AG04450 (cell line): ENCODE results near the gene ENDOU. TPM values are rescaled to one million over a fixed set of nuclear protein-coding genes. Genes with fewer than 3 reads are reported as not detected.

Experiments
- CTCF ChIA-PET: fragments of 300-600, 350-600 bp; formaldehyde crosslinking; extraction: SDS; loops from one replicate; lab custom pipeline; 2022; ENCODE audit warnings: antibody characterized with exemption, inconsistent platforms; lab: Charles Lee
- POLR2A ChIA-PET: fragments of 350-600 bp; formaldehyde crosslinking; extraction: SDS; loops from one replicate; lab custom pipeline; 2021; ENCODE audit warnings: antibody characterized with exemption, inconsistent platforms; lab: Yijun Ruan, JAX
- DNase-seq: peaks from one replicate; pipeline ENCODE4 v3.0.0-alpha.2; 2011; ENCODE audit warnings: low read depth, low spot score
- H3K27ac ChIP-seq: one replicate; pipeline ENCODE4 v1.5.1; 2012; ENCODE audit warnings: low read depth, low read length, control low read depth
- H3K27me3 ChIP-seq: one replicate; pipeline ENCODE4 v1.6.0; 2012; ENCODE audit warnings: low read length; ENCODE audit not compliant: control insufficient read depth, insufficient read depth
- H3K4me3 ChIP-seq: 2 replicates; pipeline ENCODE4 v1.5.1; 2011; ENCODE audit warnings: mild to moderate bottlenecking, low read depth, low read length, control low read depth
- H3K9me3 ChIP-seq: 2 replicates; pipeline ENCODE4 v1.5.1; 2012; ENCODE audit warnings: low read length; ENCODE audit not compliant: control insufficient read depth, insufficient read depth
- CTCF ChIP-seq: IDR thresholded peaks from 2 replicates; pipeline ENCODE4 v1.5.1; 2011; ENCODE audit warnings: low read depth, low read length, control low read depth, inconsistent platforms
- polyA plus RNA-seq: library from polyadenylated mRNA; depleted of rRNA; stranded (reverse); fragments of >200 nt; gene quantifications from 2 replicates; pipeline ENCODE4 v1.2.3, GENCODE V29; 2011

Gene ENDOU
- polyA plus RNA-seq, 1 experiment = 0.10 TPM

- Histone ChIP-seq H3K4me3 (no peak overlapping the region), H3K9me3 (no peaks in the 10 kb centered on the region), H3K27ac (no peak overlapping the region), H3K27me3 (no peaks in the 10 kb centered on the region)
- no peak for TF ChIP-seq CTCF
- CTCF ChIA-PET = interaction anchor here (0.6 to 6.6 kb wide), 11 partner anchors 8 to 180 kb away, joined by 3 to 86 read pairs (median 4); no protein-coding TSS in a partner anchor
- POLR2A ChIA-PET = no interaction called here
- no peak for DNase-seq
Measured at GRCh38 chr12:47769234-47770085, 44.2 kb upstream of the ENDOU start.

DNA sequence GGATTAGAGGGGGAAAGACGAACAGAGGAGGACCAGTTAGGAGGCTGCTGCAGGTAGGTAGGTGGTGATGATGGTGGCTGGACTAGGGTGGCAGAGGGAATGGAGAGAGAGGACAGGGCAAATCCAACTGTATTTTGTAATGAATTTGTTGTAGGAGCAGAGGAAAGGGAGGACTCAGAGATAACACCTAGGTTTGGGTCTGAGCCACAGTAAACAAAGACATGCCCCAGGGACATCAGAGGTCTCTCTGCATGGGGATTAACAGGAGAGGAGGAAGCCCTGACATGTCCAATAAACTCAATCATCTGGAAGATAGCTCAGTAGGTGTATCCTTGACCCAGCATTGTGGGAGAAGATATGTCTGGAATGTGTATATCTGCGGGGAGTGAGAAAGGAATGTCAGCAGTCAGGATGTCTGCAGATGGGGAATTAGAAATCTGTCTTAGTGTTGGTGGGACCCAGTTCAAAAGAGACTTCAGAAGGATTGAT lies 43.1 kb upstream of the ENDOU start:
- CTCF ChIA-PET = interaction anchor here (0.7 to 6.6 kb wide), 13 partner anchors 9 to 868 kb away, joined by 3 to 86 read pairs (median 4); no protein-coding TSS in a partner anchor
- Histone ChIP-seq H3K27ac (no peak overlapping the region), H3K9me3 (no peaks in the 10 kb centered on the region), H3K4me3 (no peak overlapping the region), H3K27me3 (no peaks in the 10 kb centered on the region)
- DNase-seq = no peak
- no peak for TF ChIP-seq CTCF
- POLR2A ChIA-PET = interaction anchor here (1.7 kb wide), 1 partner anchor 16 kb away, joined by 5 read pairs; no protein-coding TSS in a partner anchor

GRCh38 chr12:47767216-47767724 lies 42.0 kb upstream of the ENDOU start:
- H3K27me3 ChIP-seq = no peaks in the 10 kb centered on the region
- H3K4me3 ChIP-seq = no peak overlapping the region
- no peak overlapping the region for H3K27ac ChIP-seq
- H3K9me3 ChIP-seq = no peaks in the 10 kb centered on the region
- POLR2A ChIA-PET = interaction anchor here (0.5 to 1.7 kb wide), 2 partner anchors 15 to 131 kb away, joined by 3 to 5 read pairs; no protein-coding TSS in a partner anchor
- DNase-seq = no peak
- CTCF ChIA-PET = interaction anchor here (0.6 to 6.6 kb wide), 20 partner anchors 9 to 938 kb away, joined by 3 to 86 read pairs (median 4); partner anchors contain the start of genes RAPGEF3 and VDR
- peak; percentile 54 for TF ChIP-seq CTCF

- no peak for TF ChIP-seq CTCF
- Histone ChIP-seq H3K27ac (no peak overlapping the region), H3K9me3 (no peaks in the 10 kb centered on the region), H3K27me3 (no peaks in the 10 kb centered on the region), H3K4me3 (no peak overlapping the region)
- POLR2A ChIA-PET = no interaction called here
- CTCF ChIA-PET = interaction anchor here (0.5 to 6.6 kb wide), 20 partner anchors 9 to 938 kb away, joined by 3 to 86 read pairs (median 4); partner anchors contain the start of genes ENDOU, RAPGEF3 and VDR
- DNase-seq = no peak
Measured at GRCh38 chr12:47766502-47767215, 41.4 kb upstream of the ENDOU start.
